Fibroblast of the aortic adventitia (primary cell): Measurements from ENCODE around the gene UBA5. TPM values are rescaled to one million over a fixed set of nuclear protein-coding genes. Genes with fewer than 3 reads are reported as not detected.
"Not testable (repeated sequence)": the region's sequence is repeated elsewhere in the genome, so short reads cannot be mapped to it uniquely, and the experiment has no call there.

ENCODE experiments used
- DNase-seq: peaks from one replicate; pipeline ENCODE4 v3.0.0-alpha.2; 2010; ENCODE audit warnings: low read depth
- H3K4me3 ChIP-seq: 2 replicates; pipeline ENCODE4 v1.5.1; 2011; ENCODE audit warnings: low read depth, mild to moderate bottlenecking, control low read depth, low read length, moderate library complexity
- total RNA-seq: library from RNA; depleted of rRNA; stranded (reverse); fragments of >200 nt; gene quantifications from 2 replicates; pipeline ENCODE4 v1.2.3, GENCODE V29; 2012; ENCODE audit warnings: low replicate concordance
- TF ChIP-seq, protein P1 (sequence below): IDR thresholded peaks from 2 replicates; pipeline ENCODE4 v1.5.1; 2011; ENCODE audit warnings: mild to moderate bottlenecking, low read length, control low read depth, inconsistent platforms; ENCODE audit not compliant: insufficient read depth

The UBA5 gene
- total RNA-seq = 39.5 and 120 TPM in 2 replicates

GRCh38 chr3:132660052-132660810 lies at the start of gene UBA5:
Gene UBA5 (plus strand): TSS chr3:132660329. CDS start chr3:132660538, 209 bp downstream.
- H3K4me3 ChIP-seq = peak within 1 kb of the TSS; percentile 88
- peak; percentile 67 for DNase-seq
- TF ChIP-seq, protein P1, sequence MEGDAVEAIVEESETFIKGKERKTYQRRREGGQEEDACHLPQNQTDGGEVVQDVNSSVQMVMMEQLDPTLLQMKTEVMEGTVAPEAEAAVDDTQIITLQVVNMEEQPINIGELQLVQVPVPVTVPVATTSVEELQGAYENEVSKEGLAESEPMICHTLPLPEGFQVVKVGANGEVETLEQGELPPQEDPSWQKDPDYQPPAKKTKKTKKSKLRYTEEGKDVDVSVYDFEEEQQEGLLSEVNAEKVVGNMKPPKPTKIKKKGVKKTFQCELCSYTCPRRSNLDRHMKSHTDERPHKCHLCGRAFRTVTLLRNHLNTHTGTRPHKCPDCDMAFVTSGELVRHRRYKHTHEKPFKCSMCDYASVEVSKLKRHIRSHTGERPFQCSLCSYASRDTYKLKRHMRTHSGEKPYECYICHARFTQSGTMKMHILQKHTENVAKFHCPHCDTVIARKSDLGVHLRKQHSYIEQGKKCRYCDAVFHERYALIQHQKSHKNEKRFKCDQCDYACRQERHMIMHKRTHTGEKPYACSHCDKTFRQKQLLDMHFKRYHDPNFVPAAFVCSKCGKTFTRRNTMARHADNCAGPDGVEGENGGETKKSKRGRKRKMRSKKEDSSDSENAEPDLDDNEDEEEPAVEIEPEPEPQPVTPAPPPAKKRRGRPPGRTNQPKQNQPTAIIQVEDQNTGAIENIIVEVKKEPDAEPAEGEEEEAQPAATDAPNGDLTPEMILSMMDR = no peak

DNA sequence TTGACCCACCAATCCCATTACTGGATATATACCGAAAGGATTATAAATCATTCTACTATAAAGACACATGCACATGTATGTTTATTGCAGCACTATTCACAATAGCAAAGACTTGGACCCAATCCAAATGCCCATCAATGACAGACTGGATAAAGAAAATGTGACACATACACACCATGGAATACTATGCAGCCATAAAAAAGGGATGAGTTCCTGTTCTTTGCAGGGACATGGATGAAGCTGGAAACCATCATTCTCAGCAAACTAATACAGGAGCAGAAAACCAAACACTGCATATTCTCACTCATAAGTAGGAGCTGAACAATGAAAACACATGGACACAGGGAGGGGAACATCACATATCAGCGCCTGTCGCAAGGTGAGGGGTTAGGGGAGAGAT lies 44.8 kb upstream of the UBA5 start:
- not testable (repeated sequence) for DNase-seq, H3K4me3 ChIP-seq

DNA sequence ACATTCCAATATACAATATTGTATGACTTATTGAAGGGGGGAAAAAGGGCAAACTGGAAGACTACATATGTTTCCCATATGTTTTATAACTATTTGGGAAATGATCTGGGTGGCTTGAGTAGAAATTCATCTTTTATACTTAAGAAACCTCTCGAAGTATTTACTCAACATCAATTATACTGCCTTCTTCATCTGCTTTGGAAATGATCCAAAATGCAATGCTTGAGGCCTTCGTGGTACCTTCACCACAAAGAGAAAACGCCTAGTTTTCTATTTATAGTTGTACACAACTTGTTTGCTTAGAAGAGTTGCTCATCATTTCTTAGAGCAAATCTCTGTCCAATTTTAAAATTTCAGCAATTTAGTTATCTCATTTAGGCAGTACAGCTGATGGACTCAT lies 44.2 kb upstream of the UBA5 start:
- TF ChIP-seq, protein P1 = no peak
- DNase-seq = no peak
- no peak overlapping the region for H3K4me3 ChIP-seq

- no peak overlapping the region for H3K4me3 ChIP-seq
- TF ChIP-seq, protein P1 = no peak
Measured at GRCh38 chr3:132616780-132617179, 43.3 kb upstream of the UBA5 start.

DNA sequence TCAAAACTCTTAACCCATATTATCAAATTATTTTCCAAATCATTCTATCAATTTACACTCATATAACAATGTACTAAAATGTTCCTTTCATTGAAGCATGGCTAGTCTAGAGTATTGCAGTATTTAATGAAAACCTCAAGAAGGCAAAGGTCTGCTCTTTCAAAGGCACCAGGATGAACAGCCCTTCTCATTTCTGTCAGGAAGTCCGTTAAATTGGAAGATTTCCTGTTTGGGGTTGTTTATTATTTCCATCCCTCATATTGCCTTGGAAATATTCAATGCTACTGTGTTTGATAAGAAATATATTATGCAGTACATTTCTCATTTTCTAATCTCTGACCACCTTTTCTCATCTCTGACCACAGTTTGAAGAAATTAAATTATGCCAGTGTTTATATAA lies 38.0 kb upstream of the UBA5 start:
- H3K4me3 ChIP-seq = no peak overlapping the region
- no peak for DNase-seq
- TF ChIP-seq, protein P1 = no peak

More at GRCh38 chr3:132616780-132617179, 43.3 kb upstream of the UBA5 start:
- no peak for DNase-seq

GRCh38 chr3:132622761-132623160 lies 37.4 kb upstream of the UBA5 start:
- no peak for DNase-seq
- no peak overlapping the region for H3K4me3 ChIP-seq
- TF ChIP-seq, protein P1 = no peak

DNA sequence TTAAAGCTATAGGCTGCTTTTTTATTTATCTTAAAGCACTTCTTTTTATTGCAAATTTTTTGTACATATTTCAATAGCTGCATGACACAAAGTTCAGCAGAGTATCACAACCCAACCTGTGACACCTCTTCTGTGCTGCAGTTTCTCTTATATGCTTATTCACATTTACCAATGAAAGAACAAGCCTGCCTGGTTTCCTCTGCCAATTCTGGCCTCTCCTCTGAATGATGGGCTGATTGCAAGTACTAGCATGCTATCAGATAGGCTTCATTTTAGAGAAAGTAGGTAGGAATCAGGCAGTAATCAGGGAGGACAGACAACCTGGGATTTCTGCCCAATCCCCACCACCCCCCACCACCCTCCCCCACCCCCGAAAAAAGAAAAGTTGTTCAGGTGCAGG lies 36.5 kb upstream of the UBA5 start:
- TF ChIP-seq, protein P1 = no peak
- H3K4me3 ChIP-seq = no peak overlapping the region
- no peak for DNase-seq
